ENCODE data around the gene EYS. TPM values are rescaled to one million over a fixed set of nuclear protein-coding genes. Genes with fewer than 3 reads are reported as not detected.

EYS gene
- total RNA-seq, 1 donor from 2014 or later: not detected

- Histone ChIP-seq H3K27ac (no peak overlapping the region), H3K4me1 (no peaks in the 10 kb centered on the region), H3K36me3 (no peaks in the 10 kb centered on the region), H3K4me3 (no peak overlapping the region), H3K9me3 (peaks cover 10% of the 10 kb centered on the region), H3K27me3 (ENCODE audit: low read depth) (no peaks in the 10 kb centered on the region)
- ATAC-seq (no peak), DNase-seq (no peak)
- no peak for TF ChIP-seq CTCF (IDR thresholded peaks at IDR 0.05)
- intact Hi-C loops (cut with DNase I): no loop called here
These were observed 1011.0 kb downstream of the EYS start for GRCh38 chr6:64696053-64696452.

DNA sequence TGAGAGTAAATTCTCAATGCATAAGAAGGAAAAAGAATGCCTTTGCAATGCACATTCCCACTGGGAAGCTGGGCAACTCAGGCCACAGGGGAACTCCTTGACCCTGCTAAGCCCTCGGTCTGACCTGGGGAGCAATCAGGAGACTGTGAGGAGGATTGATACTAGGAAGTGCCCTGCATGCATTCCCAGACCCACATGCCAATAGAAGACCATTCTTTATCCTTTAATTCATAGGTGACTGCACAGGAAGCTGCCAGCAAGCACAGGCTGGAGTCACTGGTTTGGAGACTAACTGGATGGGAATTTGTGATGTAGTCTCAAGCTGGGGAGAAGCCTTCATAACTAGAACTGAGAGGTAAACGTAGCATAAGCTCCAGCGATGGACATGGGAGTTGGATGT is 1012.7 kb downstream of the EYS start:
- H3K9me3 ChIP-seq: peaks cover 10% of the 10 kb centered on the region
- no peaks in the 10 kb centered on the region for H3K27me3 ChIP-seq (ENCODE audit: low read depth)
- no peaks in the 10 kb centered on the region for H3K36me3 ChIP-seq
- intact Hi-C loops (cut with DNase I): no loop called here
- no peak for DNase-seq
- no peak overlapping the region for H3K27ac ChIP-seq
- no peak for TF ChIP-seq CTCF (IDR thresholded peaks at IDR 0.05)
- H3K4me3 ChIP-seq: no peak overlapping the region
- H3K4me1 ChIP-seq: no peaks in the 10 kb centered on the region
- no peak for ATAC-seq

DNA sequence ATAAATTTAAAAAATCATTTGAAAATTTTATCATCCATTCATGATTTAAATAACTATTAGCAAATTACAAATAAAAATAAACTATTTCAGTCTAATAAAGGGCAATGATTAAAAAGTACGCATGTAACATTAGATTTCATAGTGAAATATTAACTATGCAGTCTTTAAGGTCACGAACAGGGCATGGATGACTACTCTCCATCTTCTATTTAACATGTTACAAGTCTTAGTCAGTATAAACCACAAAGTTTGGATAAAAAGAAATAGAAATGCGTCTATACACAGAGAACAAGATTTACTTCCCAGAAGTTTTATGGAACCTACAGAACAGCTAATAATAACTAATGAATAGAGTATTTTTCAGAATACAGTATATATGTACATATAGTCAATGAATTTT is 1016.0 kb downstream of the EYS start:
- Histone ChIP-seq H3K4me1 (no peaks in the 10 kb centered on the region), H3K4me3 (no peak overlapping the region), H3K27me3 (ENCODE audit: low read depth) (no peaks in the 10 kb centered on the region), H3K36me3 (no peaks in the 10 kb centered on the region), H3K9me3 (peaks cover 8% of the 10 kb centered on the region), H3K27ac (no peak overlapping the region)
- no peak for DNase-seq
- TF ChIP-seq CTCF (IDR thresholded peaks at IDR 0.05): no peak
- no peak for ATAC-seq
- intact Hi-C loops (cut with DNase I): no loop called here

DNA sequence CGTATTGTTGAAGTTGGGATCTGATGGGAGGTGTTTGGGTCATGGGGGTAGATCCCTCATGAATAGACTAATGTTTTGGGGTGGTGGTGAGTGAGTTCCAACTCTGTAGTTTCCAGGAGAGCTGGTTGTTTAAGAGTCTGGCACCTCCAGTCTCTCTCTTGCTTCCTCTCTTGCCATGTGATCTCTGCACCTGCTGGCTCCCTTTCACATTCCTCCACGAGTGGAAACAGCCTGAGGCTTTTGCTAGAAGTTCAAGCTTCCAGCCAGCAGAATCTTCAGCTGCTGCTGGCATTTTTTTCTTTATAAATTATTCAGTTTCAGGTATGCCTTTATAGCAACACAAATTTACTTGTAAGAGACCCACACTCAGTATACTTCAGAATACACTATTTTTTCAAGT is 1021.6 kb downstream of the EYS start:
- no peaks in the 10 kb centered on the region for H3K36me3 ChIP-seq
- H3K9me3 ChIP-seq: no peaks in the 10 kb centered on the region
- H3K4me1 ChIP-seq: no peaks in the 10 kb centered on the region
- no peak overlapping the region for H3K4me3 ChIP-seq
- TF ChIP-seq CTCF (IDR thresholded peaks at IDR 0.05): no peak
- no peak for DNase-seq
- no peaks in the 10 kb centered on the region for H3K27me3 ChIP-seq (ENCODE audit: low read depth)
- intact Hi-C loops (cut with DNase I): no loop called here
- no peak overlapping the region for H3K27ac ChIP-seq
- ATAC-seq: no peak

GRCh38 chr6:64683682-64684081 is 1023.3 kb downstream of the EYS start:
- no peak overlapping the region for H3K4me3 ChIP-seq
- DNase-seq (no peak), ATAC-seq (no peak)
- TF ChIP-seq CTCF (IDR thresholded peaks at IDR 0.05): no peak
- intact Hi-C loops (cut with DNase I): no loop called here
- no peak overlapping the region for H3K27ac ChIP-seq
- H3K36me3 ChIP-seq: no peaks in the 10 kb centered on the region
- H3K27me3 ChIP-seq (ENCODE audit: low read depth): no peaks in the 10 kb centered on the region
- no peaks in the 10 kb centered on the region for H3K4me1 ChIP-seq
- H3K9me3 ChIP-seq: no peaks in the 10 kb centered on the region
